ENCODE measurements around the gene SSNA1.

Gene SSNA1

GRCh38 chr9:137198051-137198901 lies 9.8 kb downstream of the SSNA1 start:
- Histone ChIP-seq H3K4me3 (ENCODE audit: low read depth, low read length) (no peak overlapping the region; the same call in 1 of the 2 replicates), H3K4me1 (ENCODE audit: control insufficient read depth, insufficient read depth, low read length) (peaks cover 5% of the 10 kb centered on the region; the same call in 1 of the 2 replicates), H3K36me3 (ENCODE audit: control insufficient read depth in 2 of 2, insufficient read depth in 1 of 2, low read length in 2 of 2) (no peaks in the 10 kb centered on the region), H3K27ac (ENCODE audit: extremely low read depth, low read depth, low read length) (no peak overlapping the region), H3K9me3 (ENCODE audit: control insufficient read depth, insufficient read depth, low read depth, low read length) (no peaks in the 10 kb centered on the region)
- POLR2A ChIA-PET, result interaction anchor here (0.6 to 3.4 kb wide), 9 partner anchors 9 to 69 kb away, joined by 3 to 34 read pairs (median 5); partner anchors contain the start of genes ANAPC2, LRRC26, SSNA1 and TUBB4B
- CTCF ChIA-PET, result interaction anchor here (0.5 to 3.3 kb wide), 6 partner anchors 9 to 440 kb away, joined by 3 to 22 read pairs (median 3); partner anchors contain the start of genes ANAPC2 and SSNA1
- TF ChIP-seq ZNF596 (tag by site-specific recombination; IDR thresholded peaks at IDR 0.05), result no peak
- TF ChIP-seq ZSCAN23 (tag by site-specific recombination; IDR thresholded peaks at IDR 0.05), result no peak
- no peak for TF ChIP-seq ZNF548 (tag by site-specific recombination; IDR thresholded peaks at IDR 0.05)
- TF ChIP-seq GLIS2 (tag by site-specific recombination; IDR thresholded peaks at IDR 0.05), result peak; percentile 8; the same call in 1 of the 2 replicates
- TF ChIP-seq GFI1B (tag by site-specific recombination; IDR thresholded peaks at IDR 0.05), result no peak
- TF ChIP-seq, protein P1, sequence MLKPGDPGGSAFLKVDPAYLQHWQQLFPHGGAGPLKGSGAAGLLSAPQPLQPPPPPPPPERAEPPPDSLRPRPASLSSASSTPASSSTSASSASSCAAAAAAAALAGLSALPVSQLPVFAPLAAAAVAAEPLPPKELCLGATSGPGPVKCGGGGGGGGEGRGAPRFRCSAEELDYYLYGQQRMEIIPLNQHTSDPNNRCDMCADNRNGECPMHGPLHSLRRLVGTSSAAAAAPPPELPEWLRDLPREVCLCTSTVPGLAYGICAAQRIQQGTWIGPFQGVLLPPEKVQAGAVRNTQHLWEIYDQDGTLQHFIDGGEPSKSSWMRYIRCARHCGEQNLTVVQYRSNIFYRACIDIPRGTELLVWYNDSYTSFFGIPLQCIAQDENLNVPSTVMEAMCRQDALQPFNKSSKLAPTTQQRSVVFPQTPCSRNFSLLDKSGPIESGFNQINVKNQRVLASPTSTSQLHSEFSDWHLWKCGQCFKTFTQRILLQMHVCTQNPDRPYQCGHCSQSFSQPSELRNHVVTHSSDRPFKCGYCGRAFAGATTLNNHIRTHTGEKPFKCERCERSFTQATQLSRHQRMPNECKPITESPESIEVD (tag by site-specific recombination; IDR thresholded peaks at IDR 0.05), result no peak
- TF ChIP-seq ZNF10 (tag by site-specific recombination; IDR thresholded peaks at IDR 0.05), result no peak
- no peak for TF ChIP-seq ZNF792 (tag by site-specific recombination; IDR thresholded peaks at IDR 0.05)
- no peak for TF ChIP-seq ZFP41 (tag by site-specific recombination; IDR thresholded peaks at IDR 0.05; ENCODE audit: borderline replicate concordance)
- TF ChIP-seq ZNF239 (tag by site-specific recombination; IDR thresholded peaks at IDR 0.05), result no peak
- TF ChIP-seq ZNF366 (tag by site-specific recombination; conservative IDR thresholded peaks at IDR 0.05), result no peak
- TF ChIP-seq ZNF221 (tag by site-specific recombination; IDR thresholded peaks at IDR 0.05; ENCODE audit: borderline replicate concordance), result no peak
- TF ChIP-seq, protein P2, sequence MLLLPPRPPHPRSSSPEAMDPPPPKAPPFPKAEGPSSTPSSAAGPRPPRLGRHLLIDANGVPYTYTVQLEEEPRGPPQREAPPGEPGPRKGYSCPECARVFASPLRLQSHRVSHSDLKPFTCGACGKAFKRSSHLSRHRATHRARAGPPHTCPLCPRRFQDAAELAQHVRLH (tag by site-specific recombination; IDR thresholded peaks at IDR 0.05), result no peak
- no peak for TF ChIP-seq ZNF175 (tag by site-specific recombination; IDR thresholded peaks at IDR 0.05)
- no peak for TF ChIP-seq ZNF274 (IDR thresholded peaks at IDR 0.05; ENCODE audit: low read length)
- no peak for TF ChIP-seq ZNF274 (tag by site-specific recombination; IDR thresholded peaks at IDR 0.05; ENCODE audit: borderline replicate concordance)
- no peak for TF ChIP-seq ZNF654 (tag by site-specific recombination; IDR thresholded peaks at IDR 0.05; ENCODE audit: low read depth)
- 0 out of 2 replicates have a peak, but pooled peaks have one; percentile 27 for TF ChIP-seq ZBTB20 (tag by site-specific recombination; IDR thresholded peaks at IDR 0.05)
- TF ChIP-seq AEBP2 (tag by site-specific recombination; IDR thresholded peaks at IDR 0.05; ENCODE audit: borderline replicate concordance), result no peak
- TF ChIP-seq ZSCAN16 (tag by site-specific recombination; IDR thresholded peaks at IDR 0.05), result no peak
- no peak for TF ChIP-seq ZBTB10 (tag by site-specific recombination; IDR thresholded peaks at IDR 0.05)
- TF ChIP-seq ZEB2 (tag by site-specific recombination; IDR thresholded peaks at IDR 0.05), result no peak
- no peak for TF ChIP-seq ZNF692 (tag by site-specific recombination; IDR thresholded peaks at IDR 0.05)
- TF ChIP-seq, protein P3, sequence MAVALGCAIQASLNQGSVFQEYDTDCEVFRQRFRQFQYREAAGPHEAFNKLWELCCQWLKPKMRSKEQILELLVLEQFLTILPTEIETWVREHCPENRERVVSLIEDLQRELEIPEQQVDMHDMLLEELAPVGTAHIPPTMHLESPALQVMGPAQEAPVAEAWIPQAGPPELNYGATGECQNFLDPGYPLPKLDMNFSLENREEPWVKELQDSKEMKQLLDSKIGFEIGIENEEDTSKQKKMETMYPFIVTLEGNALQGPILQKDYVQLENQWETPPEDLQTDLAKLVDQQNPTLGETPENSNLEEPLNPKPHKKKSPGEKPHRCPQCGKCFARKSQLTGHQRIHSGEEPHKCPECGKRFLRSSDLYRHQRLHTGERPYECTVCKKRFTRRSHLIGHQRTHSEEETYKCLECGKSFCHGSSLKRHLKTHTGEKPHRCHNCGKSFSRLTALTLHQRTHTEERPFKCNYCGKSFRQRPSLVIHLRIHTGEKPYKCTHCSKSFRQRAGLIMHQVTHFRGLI (tag by site-specific recombination; IDR thresholded peaks at IDR 0.05), result no peak

Data from HEK293 (cell line).